ENCODE results near the gene PTPRT.
"Not testable (repeated sequence)": the region's sequence is repeated elsewhere in the genome, so short reads cannot be mapped to it uniquely, and the experiment has no call there.

Gene PTPRT

GRCh38 chr20:42206557-42206956 is 983.1 kb downstream of the PTPRT start:
- not testable (repeated sequence) for H3K9ac ChIP-seq (ENCODE audit: low read length); DNase-seq (ENCODE audit: low read depth); H3K27me3 ChIP-seq (replicated peaks; ENCODE audit: control insufficient read depth, insufficient read depth, low read length); H3K36me3 ChIP-seq (ENCODE audit: control insufficient read depth, insufficient read depth, low read length, severe bottlenecking); H3K9me3 ChIP-seq (ENCODE audit: control insufficient read depth, low read length); H3K4me3 ChIP-seq (ENCODE audit: low read length); H3K4me1 ChIP-seq (ENCODE audit: control insufficient read depth, insufficient read depth, low read length)

GRCh38 chr20:42204109-42204660 is 985.5 kb downstream of the PTPRT start:
- Histone ChIP-seq H3K4me3 (ENCODE audit: low read length) (no peak overlapping the region), H3K9me3 (ENCODE audit: control insufficient read depth, low read length) (no peaks in the 10 kb centered on the region), H3K36me3 (ENCODE audit: control insufficient read depth, insufficient read depth, low read length, severe bottlenecking) (no peaks in the 10 kb centered on the region), H3K27me3 (replicated peaks; ENCODE audit: control insufficient read depth, insufficient read depth, low read length) (peaks cover 6% of the 10 kb centered on the region), H3K9ac (ENCODE audit: low read length) (no peak overlapping the region), H3K4me1 (ENCODE audit: control insufficient read depth, insufficient read depth, low read length) (no peaks in the 10 kb centered on the region)
- no peak for DNase-seq (ENCODE audit: low read depth)

- Histone ChIP-seq H3K9ac (ENCODE audit: low read length) (no peak overlapping the region), H3K4me1 (ENCODE audit: control insufficient read depth, insufficient read depth, low read length) (no peaks in the 10 kb centered on the region), H3K36me3 (ENCODE audit: control insufficient read depth, insufficient read depth, low read length, severe bottlenecking) (no peaks in the 10 kb centered on the region), H3K9me3 (ENCODE audit: control insufficient read depth, low read length) (no peaks in the 10 kb centered on the region), H3K4me3 (ENCODE audit: low read length) (no peak overlapping the region), H3K27me3 (replicated peaks; ENCODE audit: control insufficient read depth, insufficient read depth, low read length) (no peaks in the 10 kb centered on the region)
- no peak for DNase-seq (ENCODE audit: low read depth)
These were observed 992.1 kb downstream of the PTPRT start for GRCh38 chr20:42197599-42197998.

GRCh38 chr20:42193119-42193518 is 996.6 kb downstream of the PTPRT start:
- Histone ChIP-seq H3K4me3 (ENCODE audit: low read length) (no peak overlapping the region), H3K27me3 (replicated peaks; ENCODE audit: control insufficient read depth, insufficient read depth, low read length) (no peaks in the 10 kb centered on the region), H3K4me1 (ENCODE audit: control insufficient read depth, insufficient read depth, low read length) (no peaks in the 10 kb centered on the region), H3K9ac (ENCODE audit: low read length) (no peak overlapping the region), H3K9me3 (ENCODE audit: control insufficient read depth, low read length) (no peaks in the 10 kb centered on the region), H3K36me3 (ENCODE audit: control insufficient read depth, insufficient read depth, low read length, severe bottlenecking) (no peaks in the 10 kb centered on the region)
- DNase-seq (ENCODE audit: low read depth) = no peak

GRCh38 chr20:42192321-42192720 is 997.4 kb downstream of the PTPRT start:
- Histone ChIP-seq H3K36me3 (ENCODE audit: control insufficient read depth, insufficient read depth, low read length, severe bottlenecking) (no peaks in the 10 kb centered on the region), H3K4me1 (ENCODE audit: control insufficient read depth, insufficient read depth, low read length) (no peaks in the 10 kb centered on the region), H3K4me3 (ENCODE audit: low read length) (no peak overlapping the region), H3K9ac (ENCODE audit: low read length) (no peak overlapping the region), H3K9me3 (ENCODE audit: control insufficient read depth, low read length) (no peaks in the 10 kb centered on the region), H3K27me3 (replicated peaks; ENCODE audit: control insufficient read depth, insufficient read depth, low read length) (no peaks in the 10 kb centered on the region)
- DNase-seq (ENCODE audit: low read depth) = no peak

GRCh38 chr20:42191140-42191860 is 998.4 kb downstream of the PTPRT start:
- Histone ChIP-seq H3K4me1 (ENCODE audit: control insufficient read depth, insufficient read depth, low read length) (no peaks in the 10 kb centered on the region), H3K4me3 (ENCODE audit: low read length) (no peak overlapping the region), H3K27me3 (replicated peaks; ENCODE audit: control insufficient read depth, insufficient read depth, low read length) (no peaks in the 10 kb centered on the region), H3K9ac (ENCODE audit: low read length) (no peak overlapping the region), H3K36me3 (ENCODE audit: control insufficient read depth, insufficient read depth, low read length, severe bottlenecking) (no peaks in the 10 kb centered on the region), H3K9me3 (ENCODE audit: control insufficient read depth, low read length) (no peaks in the 10 kb centered on the region)
- DNase-seq (ENCODE audit: low read depth) = no peak

- H3K36me3 ChIP-seq (ENCODE audit: control insufficient read depth, insufficient read depth, low read length, severe bottlenecking) = no peaks in the 10 kb centered on the region
- no peak overlapping the region for H3K4me3 ChIP-seq (ENCODE audit: low read length)
- no peaks in the 10 kb centered on the region for H3K9me3 ChIP-seq (ENCODE audit: control insufficient read depth, low read length)
- H3K27me3 ChIP-seq (replicated peaks; ENCODE audit: control insufficient read depth, insufficient read depth, low read length) = no peaks in the 10 kb centered on the region
- DNase-seq (ENCODE audit: low read depth) = no peak
- no peaks in the 10 kb centered on the region for H3K4me1 ChIP-seq (ENCODE audit: control insufficient read depth, insufficient read depth, low read length)
- no peak overlapping the region for H3K9ac ChIP-seq (ENCODE audit: low read length)
These were observed 999.6 kb downstream of the PTPRT start for GRCh38 chr20:42190084-42190483.

- Histone ChIP-seq H3K36me3 (ENCODE audit: control insufficient read depth, insufficient read depth, low read length, severe bottlenecking) (no peaks in the 10 kb centered on the region), H3K9me3 (ENCODE audit: control insufficient read depth, low read length) (no peaks in the 10 kb centered on the region), H3K4me1 (ENCODE audit: control insufficient read depth, insufficient read depth, low read length) (no peaks in the 10 kb centered on the region)
These were observed 1003.4 kb downstream of the PTPRT start for GRCh38 chr20:42186337-42186736.

GRCh38 chr20:42183147-42183546 is 1006.6 kb downstream of the PTPRT start:
- Histone ChIP-seq H3K36me3 (ENCODE audit: control insufficient read depth, insufficient read depth, low read length, severe bottlenecking) (no peaks in the 10 kb centered on the region), H3K9me3 (ENCODE audit: control insufficient read depth, low read length) (no peaks in the 10 kb centered on the region), H3K9ac (ENCODE audit: low read length) (no peak overlapping the region), H3K4me3 (ENCODE audit: low read length) (no peak overlapping the region), H3K27me3 (replicated peaks; ENCODE audit: control insufficient read depth, insufficient read depth, low read length) (no peaks in the 10 kb centered on the region), H3K4me1 (ENCODE audit: control insufficient read depth, insufficient read depth, low read length) (no peaks in the 10 kb centered on the region)
- no peak for DNase-seq (ENCODE audit: low read depth)

More at GRCh38 chr20:42186337-42186736, 1003.4 kb downstream of the PTPRT start:
- H3K9ac ChIP-seq (ENCODE audit: low read length) = no peak overlapping the region
- no peaks in the 10 kb centered on the region for H3K27me3 ChIP-seq (replicated peaks; ENCODE audit: control insufficient read depth, insufficient read depth, low read length)
- no peak for DNase-seq (ENCODE audit: low read depth)
- H3K4me3 ChIP-seq (ENCODE audit: low read length) = no peak overlapping the region

- no peak overlapping the region for H3K4me3 ChIP-seq (ENCODE audit: low read length)
These were observed 1008.6 kb downstream of the PTPRT start for GRCh38 chr20:42181064-42181463.

GRCh38 chr20:42179768-42180167 is 1009.9 kb downstream of the PTPRT start:
- H3K9ac ChIP-seq (ENCODE audit: low read length) = no peak overlapping the region
- DNase-seq (ENCODE audit: low read depth) = no peak
- H3K36me3 ChIP-seq (ENCODE audit: control insufficient read depth, insufficient read depth, low read length, severe bottlenecking) = no peaks in the 10 kb centered on the region
- no peaks in the 10 kb centered on the region for H3K9me3 ChIP-seq (ENCODE audit: control insufficient read depth, low read length)
- no peak overlapping the region for H3K4me3 ChIP-seq (ENCODE audit: low read length)
- H3K4me1 ChIP-seq (ENCODE audit: control insufficient read depth, insufficient read depth, low read length) = no peaks in the 10 kb centered on the region
- H3K27me3 ChIP-seq (replicated peaks; ENCODE audit: control insufficient read depth, insufficient read depth, low read length) = no peaks in the 10 kb centered on the region

More at GRCh38 chr20:42181064-42181463, 1008.6 kb downstream of the PTPRT start:
- H3K9me3 ChIP-seq (ENCODE audit: control insufficient read depth, low read length) = no peaks in the 10 kb centered on the region
- no peaks in the 10 kb centered on the region for H3K27me3 ChIP-seq (replicated peaks; ENCODE audit: control insufficient read depth, insufficient read depth, low read length)
- DNase-seq (ENCODE audit: low read depth) = no peak
- H3K9ac ChIP-seq (ENCODE audit: low read length) = no peak overlapping the region
- no peaks in the 10 kb centered on the region for H3K36me3 ChIP-seq (ENCODE audit: control insufficient read depth, insufficient read depth, low read length, severe bottlenecking)
- no peaks in the 10 kb centered on the region for H3K4me1 ChIP-seq (ENCODE audit: control insufficient read depth, insufficient read depth, low read length)

GRCh38 chr20:42173440-42173839 is 1016.3 kb downstream of the PTPRT start:
- H3K4me1 ChIP-seq (ENCODE audit: control insufficient read depth, insufficient read depth, low read length) = no peaks in the 10 kb centered on the region
- H3K27me3 ChIP-seq (replicated peaks; ENCODE audit: control insufficient read depth, insufficient read depth, low read length) = no peaks in the 10 kb centered on the region
- no peak overlapping the region for H3K4me3 ChIP-seq (ENCODE audit: low read length)
- DNase-seq (ENCODE audit: low read depth) = no peak
- H3K36me3 ChIP-seq (ENCODE audit: control insufficient read depth, insufficient read depth, low read length, severe bottlenecking) = no peaks in the 10 kb centered on the region
- no peak overlapping the region for H3K9ac ChIP-seq (ENCODE audit: low read length)
- no peaks in the 10 kb centered on the region for H3K9me3 ChIP-seq (ENCODE audit: control insufficient read depth, low read length)

All from adipocyte (in vitro differentiated cells).